D341Med (cell line): ENCODE data around the gene SLC41A3.
A peak's percentile ranks its signal among the peaks of the same experiment; 100 is the strongest.
"Not testable (repeated sequence)": the region's sequence is repeated elsewhere in the genome, so short reads cannot be mapped to it uniquely, and the experiment has no call there.

Experiments
- DNase-seq: peaks from one replicate; pipeline ENCODE4 v3.0.0; 2012; ENCODE audit warnings: low spot score

The SLC41A3 gene

DNA sequence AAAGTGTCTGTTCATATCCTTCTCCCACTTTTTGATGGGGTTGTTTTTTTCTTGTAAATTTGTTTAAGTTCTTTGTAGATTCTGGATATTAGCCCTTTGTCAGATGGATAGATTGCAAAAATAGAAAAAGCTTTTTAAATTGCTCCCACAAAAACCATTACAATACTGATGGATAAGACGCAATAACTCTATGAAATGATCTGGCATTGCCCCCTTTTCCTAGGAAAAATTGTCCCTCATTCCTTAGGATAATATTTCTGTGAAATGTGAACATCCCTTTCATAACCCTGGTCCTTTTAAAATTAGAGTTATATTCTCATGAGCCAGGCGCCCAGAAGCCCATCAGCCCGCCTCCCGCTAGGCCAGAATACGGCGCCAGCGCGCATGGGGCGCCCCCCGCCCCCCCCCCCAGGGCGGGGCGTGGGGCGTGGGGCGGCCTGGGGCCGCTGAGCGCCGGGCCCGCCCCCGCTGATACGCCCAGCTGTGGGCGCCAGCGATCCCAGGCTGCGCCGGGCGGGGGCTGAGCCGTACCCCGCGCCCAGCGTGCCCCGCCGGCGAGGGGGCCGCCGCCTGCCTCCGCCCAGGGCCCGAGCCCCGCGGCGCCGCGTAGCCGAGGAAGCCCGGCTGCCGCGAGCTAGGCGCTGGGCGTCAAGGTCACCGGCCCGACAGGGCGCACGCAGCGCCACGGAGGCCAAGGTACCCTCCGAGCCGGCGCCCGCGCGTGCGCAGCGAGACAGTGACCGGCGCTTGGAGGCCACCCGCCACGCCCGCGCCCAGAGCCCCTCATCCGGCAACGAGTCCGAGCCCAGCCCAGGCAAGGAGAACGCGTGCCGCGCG is 126.0 kb downstream of the SLC41A3 start:
- peak; percentile 33 for DNase-seq

GRCh38 chr3:125957020-125957419 is 126.9 kb downstream of the SLC41A3 start:
- not testable (repeated sequence) for DNase-seq
